ENCODE data around the gene SLC22A23.

The SLC22A23 gene

GRCh38 chr6:3484946-3485345, 28.1 kb upstream of the SLC22A23 start:
- H3K36me3 ChIP-seq (ENCODE audit: control insufficient read depth in 2 of 2, insufficient read depth in 1 of 2, low read length in 2 of 2) = no peaks in the 10 kb centered on the region
- H3K4me1 ChIP-seq (ENCODE audit: control insufficient read depth, insufficient read depth, low read length) = no peaks in the 10 kb centered on the region
- H3K4me3 ChIP-seq (ENCODE audit: low read depth, low read length) = no peak overlapping the region
- TF ChIP-seq ZBTB7A (tag by site-specific recombination; IDR thresholded peaks at IDR 0.05; ENCODE audit: low read depth) (no peak), KLF10 (tag by site-specific recombination; IDR thresholded peaks at IDR 0.05) (no peak)
- H3K9me3 ChIP-seq (ENCODE audit: control insufficient read depth, insufficient read depth, low read depth, low read length) = no peaks in the 10 kb centered on the region
- ChIA-PET POLR2A (interaction anchor here (0.7 kb wide), 1 partner anchor 190 kb away, joined by 3 read pairs; no protein-coding TSS in a partner anchor), CTCF (no interaction called here)
- H3K27ac ChIP-seq (ENCODE audit: extremely low read depth, low read depth, low read length) = no peak overlapping the region

- TF ChIP-seq ZNF239 (tag by site-specific recombination; IDR thresholded peaks at IDR 0.05) = no peak
- no peak for TF ChIP-seq ZSCAN30 (tag by site-specific recombination; IDR thresholded peaks at IDR 0.05)
- no peak for TF ChIP-seq ZBTB1 (tag by site-specific recombination; IDR thresholded peaks at IDR 0.05)
- TF ChIP-seq TSHZ1 (tag by site-specific recombination; IDR thresholded peaks at IDR 0.05; ENCODE audit: borderline replicate concordance) = no peak
- no peak for TF ChIP-seq ZNF433 (tag by site-specific recombination; IDR thresholded peaks at IDR 0.05; ENCODE audit: low read depth)
- no peak for TF ChIP-seq ZNF701 (tag by site-specific recombination; IDR thresholded peaks at IDR 0.05)
- no peak for TF ChIP-seq ZNF777 (tag by site-specific recombination; IDR thresholded peaks at IDR 0.05; ENCODE audit: borderline replicate concordance)
- TF ChIP-seq ZNF530 (tag by site-specific recombination; IDR thresholded peaks at IDR 0.05; ENCODE audit: low read depth) = no peak
- TF ChIP-seq BCL11B (tag by site-specific recombination; IDR thresholded peaks at IDR 0.05; ENCODE audit: low read depth) = no peak
- TF ChIP-seq ZNF548 (tag by site-specific recombination; IDR thresholded peaks at IDR 0.05) = no peak
- TF ChIP-seq PATZ1 (tag by site-specific recombination; IDR thresholded peaks at IDR 0.05) = no peak
- Histone ChIP-seq H3K27ac (ENCODE audit: extremely low read depth, low read depth, low read length) (no peak overlapping the region), H3K4me1 (ENCODE audit: control insufficient read depth, insufficient read depth, low read length) (no peaks in the 10 kb centered on the region), H3K36me3 (ENCODE audit: control insufficient read depth in 2 of 2, insufficient read depth in 1 of 2, low read length in 2 of 2) (no peaks in the 10 kb centered on the region), H3K4me3 (ENCODE audit: low read depth, low read length) (no peak overlapping the region), H3K9me3 (ENCODE audit: control insufficient read depth, insufficient read depth, low read depth, low read length) (no peaks in the 10 kb centered on the region)
- ChIA-PET POLR2A (no interaction called here), CTCF (interaction anchor here (0.6 to 0.7 kb wide), 2 partner anchors 73 to 196 kb away, joined by 3 to 4 read pairs; no protein-coding TSS in a partner anchor)
These were observed 27.3 kb upstream of the SLC22A23 start for GRCh38 chr6:3484192-3484591.

GRCh38 chr6:3483675-3484074, 26.8 kb upstream of the SLC22A23 start:
- CTCF ChIA-PET = interaction anchor here (0.6 to 0.9 kb wide), 3 partner anchors 10 to 195 kb away, joined by 3 to 4 read pairs (median 3); no protein-coding TSS in a partner anchor
- no peak for TF ChIP-seq ZNF350 (tag by site-specific recombination; IDR thresholded peaks at IDR 0.05)
- TF ChIP-seq ZNF558 (tag by site-specific recombination; IDR thresholded peaks at IDR 0.05) = no peak
- no peak for TF ChIP-seq ZNF560 (tag by site-specific recombination; IDR thresholded peaks at IDR 0.05; ENCODE audit: borderline replicate concordance)
- no peak for TF ChIP-seq REPIN1 (tag by site-specific recombination; IDR thresholded peaks at IDR 0.05; ENCODE audit: low read depth)
- no peak for TF ChIP-seq ZNF362 (tag by site-specific recombination; IDR thresholded peaks at IDR 0.05)
- no peak for TF ChIP-seq ZNF292 (tag by site-specific recombination; IDR thresholded peaks at IDR 0.05; ENCODE audit: borderline replicate concordance, low read depth)
- TF ChIP-seq ZFP41 (tag by site-specific recombination; IDR thresholded peaks at IDR 0.05; ENCODE audit: borderline replicate concordance) = no peak
- no peak for TF ChIP-seq ZBTB1 (tag by site-specific recombination; IDR thresholded peaks at IDR 0.05)
- TF ChIP-seq ZNF133 (tag by site-specific recombination; IDR thresholded peaks at IDR 0.05) = no peak
- no peak for TF ChIP-seq ZNF132 (tag by site-specific recombination; IDR thresholded peaks at IDR 0.05; ENCODE audit: borderline replicate concordance)
- TF ChIP-seq ZNF610 (tag by site-specific recombination; IDR thresholded peaks at IDR 0.05; ENCODE audit: borderline replicate concordance) = no peak
- no peak for TF ChIP-seq ZNF596 (tag by site-specific recombination; IDR thresholded peaks at IDR 0.05)
- no peak for TF ChIP-seq ZNF426 (tag by site-specific recombination; IDR thresholded peaks at IDR 0.05)

More at GRCh38 chr6:3483675-3484074, 26.8 kb upstream of the SLC22A23 start:
- POLR2A ChIA-PET = no interaction called here
- Histone ChIP-seq H3K4me1 (ENCODE audit: control insufficient read depth, insufficient read depth, low read length) (no peaks in the 10 kb centered on the region), H3K36me3 (ENCODE audit: control insufficient read depth in 2 of 2, insufficient read depth in 1 of 2, low read length in 2 of 2) (no peaks in the 10 kb centered on the region), H3K9me3 (ENCODE audit: control insufficient read depth, insufficient read depth, low read depth, low read length) (no peaks in the 10 kb centered on the region), H3K27ac (ENCODE audit: extremely low read depth, low read depth, low read length) (no peak overlapping the region), H3K4me3 (ENCODE audit: low read depth, low read length) (no peak overlapping the region)
